Measurements from ENCODE around the gene TMEM223. TPM values are rescaled to one million over a fixed set of nuclear protein-coding genes. Genes with fewer than 3 reads are reported as not detected.

The TMEM223 gene
- total and polyA plus RNA-seq, 9 of the 15 experiments (the other 6 are each of a cell fraction or from before 2014, with no cell fraction given): 5.9 to 34.5 (median 19.6) TPM

DNA sequence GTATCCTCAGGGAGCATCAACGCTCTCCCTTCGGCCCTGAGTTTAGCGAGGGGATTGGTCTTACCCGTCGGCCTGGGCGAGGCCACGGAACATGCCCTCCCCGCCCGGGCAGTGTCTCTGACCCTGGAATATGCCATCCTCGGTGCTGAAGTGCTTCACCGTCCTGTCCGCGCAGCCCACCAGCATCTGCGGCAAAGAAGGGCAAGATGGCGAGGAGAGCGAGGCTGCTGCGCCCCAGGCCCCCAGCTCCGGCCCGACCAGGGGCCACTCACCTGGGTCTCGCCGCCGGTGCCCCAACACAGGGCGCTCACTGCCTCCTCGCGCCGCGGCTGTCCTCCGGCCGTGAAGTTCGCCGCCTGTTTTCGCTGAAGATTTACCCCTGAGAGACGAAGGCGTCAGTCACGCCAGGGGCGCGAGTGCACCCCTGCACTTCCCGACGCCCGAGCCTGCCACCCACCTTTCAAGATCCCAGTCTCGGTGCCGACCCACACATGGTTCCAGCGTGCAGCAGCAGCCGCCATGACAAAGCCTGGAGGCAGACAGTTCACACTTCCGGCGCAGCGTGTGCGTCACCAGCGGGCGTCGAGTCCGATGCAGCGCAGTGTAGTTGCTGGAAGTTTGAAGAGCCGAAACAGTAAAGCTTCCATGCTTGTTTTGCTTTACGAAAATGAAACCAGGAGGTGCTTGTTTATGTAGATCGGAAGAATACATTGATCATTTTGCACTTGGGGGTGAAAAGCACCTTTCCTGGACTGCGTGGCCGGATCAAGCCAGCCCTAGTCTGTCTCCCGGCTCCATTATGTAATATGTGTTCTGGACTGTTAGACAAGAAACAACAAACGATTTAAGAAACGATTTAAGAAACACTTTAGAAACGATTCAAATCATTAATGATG is 47.5 kb upstream of the TMEM223 start, which contains the start of gene WDR74 (continued):
- no peak for TF ChIP-seq TCF15 (CRISPR knock-in tag; IDR thresholded peaks at IDR 0.05)
- TF ChIP-seq ZNF449 (CRISPR knock-in tag; IDR thresholded peaks at IDR 0.05): no peak
- no peak for TF ChIP-seq ZNF589 (CRISPR knock-in tag; IDR thresholded peaks at IDR 0.05; ENCODE audit: low read depth)
- TF ChIP-seq ZNF780A (CRISPR knock-in tag; IDR thresholded peaks at IDR 0.05): no peak
- peak; percentile 98 for TF ChIP-seq ELF1 (tag; IDR thresholded peaks at IDR 0.05)
- TF ChIP-seq SMARCA4 (IDR thresholded peaks at IDR 0.05): no peak
- no peak for TF ChIP-seq CREB5 (CRISPR knock-in tag; IDR thresholded peaks at IDR 0.05)
- TF ChIP-seq, protein P1, sequence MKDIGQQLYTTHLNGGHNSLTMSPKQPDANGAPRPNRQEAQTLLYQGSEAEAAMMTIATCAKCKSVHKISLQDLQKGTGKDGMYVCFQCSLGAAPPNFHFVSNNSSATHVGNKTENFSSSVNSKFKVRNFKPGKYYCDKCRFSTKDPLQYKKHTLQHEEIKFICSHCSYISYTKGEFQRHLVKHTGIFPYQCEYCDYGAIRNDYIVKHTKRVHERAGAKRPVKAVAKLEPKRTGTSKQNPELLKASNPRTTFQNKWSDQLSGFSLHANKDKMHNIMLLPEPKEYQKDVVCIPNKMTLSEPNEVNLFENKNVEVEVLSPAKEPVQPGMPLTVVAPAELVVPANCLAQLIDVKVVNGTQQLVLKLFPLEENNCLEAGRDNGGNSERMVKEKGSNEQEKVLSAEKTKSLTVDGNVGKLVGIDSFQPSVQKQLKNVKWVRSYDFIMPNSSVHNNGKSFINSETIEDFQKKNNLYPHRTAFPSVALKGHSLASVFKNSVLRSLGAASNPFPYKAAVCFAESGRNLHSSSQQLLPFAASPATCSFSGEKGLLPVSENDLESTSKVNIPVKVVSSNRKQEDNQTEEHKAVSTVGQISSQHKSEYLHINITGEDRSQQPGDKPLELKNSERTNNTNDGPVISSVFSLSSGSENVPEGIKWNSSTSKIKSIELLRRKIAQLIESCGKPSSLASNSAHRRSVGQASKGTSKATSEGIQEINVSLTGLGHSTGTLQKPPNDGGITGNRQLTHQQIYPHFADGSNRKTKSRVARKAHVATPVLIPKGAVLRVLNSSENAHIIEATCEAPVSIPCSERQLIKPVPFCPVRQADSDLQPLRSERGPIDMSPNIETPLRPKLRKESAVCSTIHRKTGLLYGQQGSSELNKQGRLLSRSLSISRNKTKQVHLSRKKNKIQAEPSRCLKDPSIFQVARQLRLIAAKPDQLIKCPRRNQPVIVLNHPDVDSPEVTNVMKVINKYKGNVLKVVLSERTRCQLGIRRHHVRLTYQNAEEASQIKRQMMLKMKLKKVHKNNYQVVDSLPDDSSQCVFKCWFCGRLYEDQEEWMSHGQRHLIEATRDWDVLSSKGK (CRISPR knock-in tag; IDR thresholded peaks at IDR 0.05): no peak
- TF ChIP-seq DACH1 (IDR thresholded peaks at IDR 0.05; ENCODE audit: partially characterized antibody): peak; percentile 32
- TF ChIP-seq PRPF4 (IDR thresholded peaks at IDR 0.05; ENCODE audit: insufficient read depth, low read depth, low read length, poor library complexity, severe bottlenecking): peak; percentile 52
- TF ChIP-seq BACH1 (tag; IDR thresholded peaks at IDR 0.05): peak; percentile 72; the same call in 1 of the 2 replicates
- TF ChIP-seq ETV6 (IDR thresholded peaks at IDR 0.05; ENCODE audit: borderline replicate concordance in 1 of 2, low read depth in 2 of 2, low read length in 1 of 2): no peak
- no peak for TF ChIP-seq ETV6 (CRISPR knock-in tag; IDR thresholded peaks at IDR 0.05; ENCODE audit: borderline replicate concordance)
- no peak for TF ChIP-seq U2AF1 (optimal IDR thresholded peaks at IDR 0.05; ENCODE audit: low read depth, low read length)
- TF ChIP-seq ZNF282 (CRISPR knock-in tag; IDR thresholded peaks at IDR 0.05): no peak
- TF ChIP-seq ZNF124 (CRISPR knock-in tag; IDR thresholded peaks at IDR 0.05): no peak
- TF ChIP-seq SMARCA5 (IDR thresholded peaks at IDR 0.05): no peak
- no peak for TF ChIP-seq PTRF (tag; IDR thresholded peaks at IDR 0.05)
- no peak for TF ChIP-seq ZNF133 (CRISPR knock-in tag; IDR thresholded peaks at IDR 0.05)
- peak; percentile 93 for TF ChIP-seq FOXK2 (conservative IDR thresholded peaks at IDR 0.05 in 1 of 2, IDR thresholded peaks at IDR 0.05 in 1 of 2; ENCODE audit: low read depth in 2 of 2)
- TF ChIP-seq EP400 (IDR thresholded peaks at IDR 0.05): peak; percentile 99
- no peak for TF ChIP-seq KAT2B (IDR thresholded peaks at IDR 0.05; ENCODE audit: low read depth, low read length)

Data from K562 (cell line).